Measurements from ENCODE around the gene CACNG7. TPM values are rescaled to one million over a fixed set of nuclear protein-coding genes. Genes with fewer than 3 reads are reported as not detected.
A peak's percentile ranks its signal among the peaks of the same experiment; 100 is the strongest.

Gene CACNG7
- total and polyA plus RNA-seq, 2 experiments from 2014 or later, result 0.11 to 0.60 TPM

DNA sequence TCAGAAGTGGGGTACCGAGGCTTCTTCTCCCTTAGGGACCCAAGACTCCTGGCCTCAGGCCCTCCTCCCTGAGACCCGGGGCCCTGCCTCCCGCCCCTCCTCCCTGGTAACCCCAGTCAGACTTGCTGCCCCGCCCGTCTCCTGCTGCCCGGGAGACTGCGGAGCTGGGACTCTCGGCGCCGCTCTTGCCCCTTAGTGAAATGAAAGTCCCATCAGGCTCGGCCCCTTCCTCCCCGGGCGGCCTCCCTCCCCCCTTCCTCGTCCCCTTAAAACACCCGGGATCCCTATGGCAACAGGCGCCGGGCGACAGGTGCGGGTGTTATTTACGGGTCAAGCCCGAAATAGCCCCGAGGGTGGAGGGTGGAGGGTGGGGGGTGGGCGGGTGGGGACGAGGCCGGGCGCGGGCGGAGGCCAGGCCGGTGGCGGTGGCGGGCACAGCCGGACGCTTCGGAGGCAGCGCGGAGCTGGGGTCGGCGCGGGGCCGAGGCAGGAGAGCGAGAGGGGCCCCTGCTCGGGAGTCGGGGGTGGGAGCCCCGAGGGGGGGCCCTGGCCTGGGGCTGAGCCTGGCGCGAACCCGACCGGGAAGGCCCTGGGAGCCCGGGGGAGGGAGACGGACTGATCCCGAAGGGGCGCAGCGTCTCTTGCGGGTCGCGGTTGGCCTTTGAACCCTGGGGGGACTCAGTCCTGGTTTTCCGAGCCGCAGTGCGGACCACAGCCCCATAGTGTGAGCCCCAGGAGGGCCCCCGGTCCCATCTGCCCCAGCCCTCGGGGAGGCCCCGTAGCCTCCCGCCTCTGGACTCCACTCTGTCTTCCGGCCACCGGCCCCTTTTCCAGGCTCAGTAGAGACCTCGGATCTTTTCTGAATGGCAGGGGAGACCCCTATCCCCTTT, 82.4 kb downstream of the CACNG7 start, which contains the start of gene CACNG6:
Gene CACNG6, plus strand, starts transcription at position 414 of the 890 bp plus-strand sequence. CDS start 1,241 bp downstream, outside the sequence.
- peak within 1 kb of the TSS; percentile 47 for H3K4me3 ChIP-seq
- DNase-seq (ENCODE audit: low read depth in 1 of 2, low spot score in 1 of 2), result peak; percentile 60 to 94
- H3K27ac ChIP-seq, result peak within 1 kb of the TSS; percentile 88
- H3K4me1 ChIP-seq (ENCODE audit: low read depth), result peaks cover 7% of the 10 kb centered on the region
- H3K36me3 ChIP-seq, result no peaks in the 10 kb centered on the region
- H3K27me3 ChIP-seq, result no peaks in the 10 kb centered on the region
- no peaks in the 10 kb centered on the region for H3K9me3 ChIP-seq (ENCODE audit: low read depth)
- TF ChIP-seq, protein P1, sequence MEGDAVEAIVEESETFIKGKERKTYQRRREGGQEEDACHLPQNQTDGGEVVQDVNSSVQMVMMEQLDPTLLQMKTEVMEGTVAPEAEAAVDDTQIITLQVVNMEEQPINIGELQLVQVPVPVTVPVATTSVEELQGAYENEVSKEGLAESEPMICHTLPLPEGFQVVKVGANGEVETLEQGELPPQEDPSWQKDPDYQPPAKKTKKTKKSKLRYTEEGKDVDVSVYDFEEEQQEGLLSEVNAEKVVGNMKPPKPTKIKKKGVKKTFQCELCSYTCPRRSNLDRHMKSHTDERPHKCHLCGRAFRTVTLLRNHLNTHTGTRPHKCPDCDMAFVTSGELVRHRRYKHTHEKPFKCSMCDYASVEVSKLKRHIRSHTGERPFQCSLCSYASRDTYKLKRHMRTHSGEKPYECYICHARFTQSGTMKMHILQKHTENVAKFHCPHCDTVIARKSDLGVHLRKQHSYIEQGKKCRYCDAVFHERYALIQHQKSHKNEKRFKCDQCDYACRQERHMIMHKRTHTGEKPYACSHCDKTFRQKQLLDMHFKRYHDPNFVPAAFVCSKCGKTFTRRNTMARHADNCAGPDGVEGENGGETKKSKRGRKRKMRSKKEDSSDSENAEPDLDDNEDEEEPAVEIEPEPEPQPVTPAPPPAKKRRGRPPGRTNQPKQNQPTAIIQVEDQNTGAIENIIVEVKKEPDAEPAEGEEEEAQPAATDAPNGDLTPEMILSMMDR (IDR thresholded peaks at IDR 0.05; ENCODE audit: low read depth, low read length), result no peak

DNA sequence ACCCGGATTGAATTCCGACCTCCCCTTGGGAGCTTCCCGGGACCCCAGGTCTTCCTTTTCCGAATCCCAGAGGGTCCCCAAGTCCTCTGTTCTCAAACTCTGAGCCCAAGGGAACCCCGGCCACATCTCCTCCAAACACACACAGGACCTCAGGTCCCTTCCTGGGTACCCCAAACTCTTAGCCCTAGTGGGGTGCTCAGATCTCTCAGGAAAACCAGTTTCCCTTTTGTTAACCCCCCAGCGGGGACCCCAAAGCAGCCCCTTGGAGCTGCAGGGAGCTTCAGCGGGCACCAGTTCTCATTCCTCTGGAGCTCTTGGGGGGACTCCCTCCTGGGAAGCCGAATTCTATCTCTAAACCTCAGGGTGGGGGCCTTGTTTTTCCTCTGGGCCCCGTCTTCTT, 83.1 kb downstream of the CACNG7 start:
- Histone ChIP-seq H3K4me3 (peak overlapping the region; percentile 47), H3K27me3 (no peaks in the 10 kb centered on the region), H3K4me1 (ENCODE audit: low read depth) (peaks cover 7% of the 10 kb centered on the region), H3K9me3 (ENCODE audit: low read depth) (no peaks in the 10 kb centered on the region), H3K27ac (peak overlapping the region; percentile 88), H3K36me3 (no peaks in the 10 kb centered on the region)
- no peak for DNase-seq (ENCODE audit: low read depth in 1 of 2, low spot score in 1 of 2)
- TF ChIP-seq, protein P1 (IDR thresholded peaks at IDR 0.05; ENCODE audit: low read depth, low read length), result no peak

DNA sequence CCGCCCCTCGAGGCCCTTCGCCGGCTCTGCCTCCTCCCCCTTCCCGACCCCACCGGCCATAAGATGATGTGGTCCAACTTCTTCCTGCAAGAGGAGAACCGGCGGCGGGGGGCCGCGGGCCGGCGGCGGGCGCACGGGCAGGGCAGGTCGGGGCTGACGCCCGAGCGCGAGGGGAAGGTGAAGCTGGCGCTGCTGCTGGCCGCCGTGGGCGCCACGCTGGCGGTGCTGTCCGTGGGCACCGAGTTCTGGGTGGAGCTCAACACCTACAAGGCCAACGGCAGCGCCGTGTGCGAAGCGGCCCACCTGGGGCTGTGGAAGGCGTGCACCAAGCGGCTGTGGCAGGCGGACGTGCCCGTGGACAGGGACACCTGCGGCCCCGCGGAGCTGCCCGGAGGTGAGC, 83.7 kb downstream of the CACNG7 start:
- TF ChIP-seq, protein P1 (IDR thresholded peaks at IDR 0.05; ENCODE audit: low read depth, low read length), result no peak
- H3K27ac ChIP-seq, result no peak overlapping the region
- H3K4me1 ChIP-seq (ENCODE audit: low read depth), result peaks cover 7% of the 10 kb centered on the region
- no peaks in the 10 kb centered on the region for H3K36me3 ChIP-seq
- DNase-seq (ENCODE audit: low read depth in 1 of 2, low spot score in 1 of 2), result no peak
- H3K4me3 ChIP-seq, result no peak overlapping the region
- H3K9me3 ChIP-seq (ENCODE audit: low read depth), result no peaks in the 10 kb centered on the region
- no peaks in the 10 kb centered on the region for H3K27me3 ChIP-seq

DNA sequence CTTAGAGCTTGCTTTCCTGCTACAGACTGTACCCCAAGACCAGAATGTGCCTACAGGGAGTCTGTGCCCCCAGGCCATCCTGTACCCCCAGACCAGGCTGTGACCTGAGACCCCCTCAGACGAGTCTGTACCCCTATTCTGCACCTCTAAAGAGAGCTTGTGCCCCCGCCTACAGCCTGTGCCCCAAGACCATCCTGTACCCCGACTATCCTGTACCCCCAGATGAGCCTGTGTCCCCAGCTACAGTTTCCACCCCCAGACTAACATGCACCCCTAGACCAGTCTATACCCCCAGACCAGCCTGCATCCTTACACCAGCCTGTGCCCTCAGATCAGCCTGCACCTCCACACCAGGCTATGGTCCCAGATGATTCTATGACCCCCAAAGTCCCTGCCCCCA, 84.4 kb downstream of the CACNG7 start:
- DNase-seq (ENCODE audit: low read depth in 1 of 2, low spot score in 1 of 2), result no peak
- TF ChIP-seq, protein P1 (IDR thresholded peaks at IDR 0.05; ENCODE audit: low read depth, low read length), result no peak
- H3K27ac ChIP-seq, result no peak overlapping the region
- no peaks in the 10 kb centered on the region for H3K27me3 ChIP-seq
- H3K9me3 ChIP-seq (ENCODE audit: low read depth), result no peaks in the 10 kb centered on the region
- no peaks in the 10 kb centered on the region for H3K36me3 ChIP-seq
- no peak overlapping the region for H3K4me3 ChIP-seq
- H3K4me1 ChIP-seq (ENCODE audit: low read depth), result peaks cover 7% of the 10 kb centered on the region

Other genes with a start within 250 kb of the CACNG7 start
- 0.21 TPM in 1 of 2 replicates, not detected in the other for gene NLRP12, start 85.0 kb upstream of the CACNG7 start, total RNA-seq
- gene NLRP12, start 85.0 kb upstream of the CACNG7 start, polyA plus RNA-seq, result not detected in 2 replicates
- 115 and 150 TPM in 2 replicates for gene MYADM, start 41.4 kb upstream of the CACNG7 start, total RNA-seq
- gene MYADM, start 41.4 kb upstream of the CACNG7 start, polyA plus RNA-seq, result 166 and 183 TPM in 2 replicates
- gene PRKCG, start 27.1 kb upstream of the CACNG7 start, total RNA-seq, result 0.63 and 4.3 TPM in 2 replicates
- 3.2 and 4.2 TPM in 2 replicates for gene PRKCG, start 27.1 kb upstream of the CACNG7 start, polyA plus RNA-seq
- 0.77 and 1.4 TPM in 2 replicates for gene CACNG8, start 53.7 kb downstream of the CACNG7 start, total RNA-seq
- 0.68 and 1.0 TPM in 2 replicates for gene CACNG8, start 53.7 kb downstream of the CACNG7 start, polyA plus RNA-seq
- gene CACNG6, start 82.4 kb downstream of the CACNG7 start, total RNA-seq, result 38.4 and 73.1 TPM in 2 replicates
- gene CACNG6, start 82.4 kb downstream of the CACNG7 start, polyA plus RNA-seq, result 30.6 and 61.5 TPM in 2 replicates
- not detected in 2 replicates for gene VSTM1, start 154.6 kb downstream of the CACNG7 start, total RNA-seq
- gene VSTM1, start 154.6 kb downstream of the CACNG7 start, polyA plus RNA-seq, result not detected in 2 replicates
- gene TARM1, start 172.1 kb downstream of the CACNG7 start, total RNA-seq, result not detected in 2 replicates
- not detected in 2 replicates for gene TARM1, start 172.1 kb downstream of the CACNG7 start, polyA plus RNA-seq
- gene OSCAR, start 191.5 kb downstream of the CACNG7 start, total RNA-seq, result not detected in 2 replicates
- 0.32 and 0.61 TPM in 2 replicates for gene OSCAR, start 191.5 kb downstream of the CACNG7 start, polyA plus RNA-seq
- 58.8 and 104 TPM in 2 replicates for gene NDUFA3, start 193.6 kb downstream of the CACNG7 start, total RNA-seq
- gene NDUFA3, start 193.6 kb downstream of the CACNG7 start, polyA plus RNA-seq, result 546 and 585 TPM in 2 replicates
- 26.1 and 27.5 TPM in 2 replicates for gene TFPT, start 206.4 kb downstream of the CACNG7 start, total RNA-seq
- 27.5 and 32.1 TPM in 2 replicates for gene TFPT, start 206.4 kb downstream of the CACNG7 start, polyA plus RNA-seq
- 73.9 and 79.8 TPM in 2 replicates for gene PRPF31, start 206.5 kb downstream of the CACNG7 start, total RNA-seq
- gene PRPF31, start 206.5 kb downstream of the CACNG7 start, polyA plus RNA-seq, result 110 and 113 TPM in 2 replicates
- 17.7 and 39.6 TPM in 2 replicates for gene CNOT3, start 228.5 kb downstream of the CACNG7 start, total RNA-seq
- 52.1 and 52.8 TPM in 2 replicates for gene CNOT3, start 228.5 kb downstream of the CACNG7 start, polyA plus RNA-seq